WTC11 (cell line): ENCODE results near the gene PPP3R1. TPM values are rescaled to one million over a fixed set of nuclear protein-coding genes. Genes with fewer than 3 reads are reported as not detected.

Experiments used
- ATAC-seq: fragments of 200-7000 bp; cut with Tn5 transposase; 2 replicates; pipeline ENCODE4 v1.10.0; 2021; ENCODE audit warnings: mild to moderate bottlenecking, moderate library complexity
- CTCF ChIA-PET: fragments of 300-600 bp; sonication (Branson Sonifier 250); formaldehyde crosslinking; loops from one replicate; lab custom pipeline; 2021; ENCODE audit warnings: antibody characterized with exemption; lab: Charles Lee
- POLR2A ChIA-PET: fragments of 350-600 bp; sonication (Branson Sonifier 250); formaldehyde crosslinking; loops from one replicate; lab custom pipeline; 2021; ENCODE audit warnings: antibody characterized with exemption; lab: Charles Lee
- DNase-seq: peaks from one replicate; pipeline ENCODE4 v3.0.0; 2021; ENCODE audit warnings: low spot score
- H3K27ac Mint-ChIP-seq: 2 replicates; pipeline ENCODE4 v1.8.0; 2021; ENCODE audit warnings: mixed read lengths
- H3K27me3 Mint-ChIP-seq: 2 replicates; pipeline ENCODE4 v1.8.0; 2021; ENCODE audit warnings: low read depth, mild to moderate bottlenecking, moderate library complexity, mixed read lengths
- H3K36me3 Mint-ChIP-seq: 2 replicates; pipeline ENCODE4 v1.8.0; 2021; ENCODE audit warnings: mixed read lengths
- H3K4me1 Mint-ChIP-seq: 2 replicates; pipeline ENCODE4 v1.8.0; 2022; ENCODE audit warnings: mixed read lengths
- H3K4me3 Mint-ChIP-seq: 2 replicates; pipeline ENCODE4 v1.8.0; 2021; ENCODE audit warnings: mild to moderate bottlenecking, moderate library complexity, mixed read lengths
- H3K9me3 Mint-ChIP-seq: 2 replicates; pipeline ENCODE4 v1.8.0; 2021; ENCODE audit warnings: mixed read lengths
- AFF4 ChIP-seq: sonication (generic); formaldehyde crosslinking; IDR thresholded peaks from 2 replicates; pipeline ENCODE4 v1.8.1; 2023; ENCODE audit warnings: mild to moderate bottlenecking, missing genetic modification reagents, borderline replicate concordance
- ETV6 ChIP-seq: sonication (generic); formaldehyde crosslinking; IDR thresholded peaks from 2 replicates; pipeline ENCODE4 v1.8.1; 2022; ENCODE audit warnings: mild to moderate bottlenecking, missing genetic modification reagents
- GRHL2 ChIP-seq: fragments of 250-450 bp; sonication (Bioruptor Pico); IDR thresholded peaks from 2 replicates; pipeline ENCODE4 v1.8.0; 2022; ENCODE audit warnings: mild to moderate bottlenecking, moderate library complexity; ENCODE audit not compliant: insufficient replicate concordance, severe bottlenecking
- GTF2I ChIP-seq: fragments of 250-450 bp; sonication (Bioruptor Pico); conservative IDR thresholded peaks from 2 replicates; pipeline ENCODE4 v1.4.0; 2021; ENCODE audit warnings: mild to moderate bottlenecking
- HMGA2 ChIP-seq: fragments of 250-450 bp; sonication (Bioruptor Pico); IDR thresholded peaks from 2 replicates; pipeline ENCODE4 v1.4.0; 2021; ENCODE audit warnings: mild to moderate bottlenecking, moderate library complexity
- JAZF1 ChIP-seq: fragments of 250-450 bp; sonication (Bioruptor Pico); IDR thresholded peaks from 2 replicates; pipeline ENCODE4 v1.9.0; 2021; ENCODE audit warnings: moderate library complexity, mild to moderate bottlenecking, inconsistent platforms
- NFATC4 ChIP-seq: fragments of 250-450 bp; sonication (Bioruptor Pico); IDR thresholded peaks from 2 replicates; pipeline ENCODE4 v1.9.0; 2021; ENCODE audit warnings: mild to moderate bottlenecking
- NR3C1 ChIP-seq: sonication (generic); formaldehyde crosslinking; conservative IDR thresholded peaks from 2 replicates; pipeline ENCODE4 v1.8.1; 2023; ENCODE audit warnings: low read depth, mild to moderate bottlenecking, missing genetic modification reagents
- SMAD3 ChIP-seq: sonication (generic); formaldehyde crosslinking; IDR thresholded peaks from 2 replicates; pipeline ENCODE4 v1.8.0; 2022; ENCODE audit warnings: missing genetic modification reagents, mild to moderate bottlenecking, borderline replicate concordance
- SOX15 ChIP-seq: fragments of 250-450 bp; sonication (Bioruptor Pico); IDR thresholded peaks from 2 replicates; pipeline ENCODE4 v1.9.0; 2021; ENCODE audit warnings: mild to moderate bottlenecking
- TCF7 ChIP-seq: sonication (generic); formaldehyde crosslinking; IDR thresholded peaks from 2 replicates; pipeline ENCODE4 v1.8.0; 2022; ENCODE audit warnings: mild to moderate bottlenecking, low read depth, missing genetic modification reagents, moderate library complexity
- ZNF138 ChIP-seq: sonication (generic); formaldehyde crosslinking; conservative IDR thresholded peaks from 2 replicates; pipeline ENCODE4 v1.8.1; 2022; ENCODE audit warnings: mild to moderate bottlenecking, moderate library complexity, missing genetic modification reagents
- ZNF219 ChIP-seq: sonication (generic); formaldehyde crosslinking; IDR thresholded peaks from 2 replicates; pipeline ENCODE4 v1.8.0; 2023; ENCODE audit warnings: missing genetic modification reagents, mild to moderate bottlenecking, borderline replicate concordance
- ZNF396 ChIP-seq: fragments of 250-450 bp; sonication (Bioruptor Pico); IDR thresholded peaks from 2 replicates; pipeline ENCODE4 v1.8.0; 2021; ENCODE audit warnings: mild to moderate bottlenecking, moderate library complexity, borderline replicate concordance
- ZNF532 ChIP-seq: fragments of 250-450 bp; sonication (Bioruptor Pico); IDR thresholded peaks from 2 replicates; pipeline ENCODE4 v1.9.0; 2021; ENCODE audit warnings: mild to moderate bottlenecking, borderline replicate concordance
- ZNF671 ChIP-seq: fragments of 250-450 bp; sonication (Bioruptor Pico); IDR thresholded peaks from 2 replicates; pipeline ENCODE4 v1.8.0; 2021; ENCODE audit warnings: mild to moderate bottlenecking
- total RNA-seq: library from RNA; stranded (reverse); gene quantifications from 3 replicates; pipeline ENCODE4 v1.2.3, GENCODE V29; 2021
- TF ChIP-seq, protein P1 (sequence below): sonication (generic); formaldehyde crosslinking; IDR thresholded peaks from 2 replicates; pipeline ENCODE4 v1.8.0; 2022; ENCODE audit warnings: mild to moderate bottlenecking, missing genetic modification reagents
- TF ChIP-seq, protein P2 (sequence below): sonication (generic); formaldehyde crosslinking; IDR thresholded peaks from 2 replicates; pipeline ENCODE4 v1.8.1; 2022; ENCODE audit warnings: mild to moderate bottlenecking, missing genetic modification reagents, moderate library complexity, borderline replicate concordance
- TF ChIP-seq, protein P3 (sequence below): sonication (generic); formaldehyde crosslinking; IDR thresholded peaks from 2 replicates; pipeline ENCODE4 v1.8.0; 2022; ENCODE audit warnings: mild to moderate bottlenecking, missing genetic modification reagents
- TF ChIP-seq, protein P4 (sequence below): fragments of 250-450 bp; sonication (Bioruptor Pico); IDR thresholded peaks from 2 replicates; pipeline ENCODE4 v1.9.0; 2021; ENCODE audit warnings: moderate library complexity, mild to moderate bottlenecking, inconsistent platforms, borderline replicate concordance

Gene PPP3R1
- total RNA-seq, 1 experiment from 2014 or later = 61.4 TPM

DNA sequence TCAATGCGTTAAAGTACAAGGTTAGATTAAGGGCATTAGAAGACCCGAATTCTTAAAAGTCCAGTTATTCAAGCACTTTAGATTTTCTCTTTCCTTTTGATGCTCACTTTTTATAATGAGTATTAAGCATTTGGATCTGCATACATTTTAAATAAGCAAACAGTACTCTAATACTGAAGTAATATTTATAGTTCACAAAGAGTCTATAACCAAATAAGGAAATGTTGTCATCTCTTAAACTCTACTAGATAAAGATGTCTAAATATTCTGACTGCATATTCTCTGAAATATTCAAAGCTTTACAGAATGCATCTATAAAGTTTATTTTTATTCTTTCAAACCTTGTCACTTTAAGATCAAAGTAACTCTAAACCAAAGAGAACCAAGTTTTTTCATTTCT lies 25.5 kb downstream of the PPP3R1 start:
- Mint-ChIP-seq H3K4me1 (peaks cover 43% of the 10 kb centered on the region), H3K4me3 (no peak overlapping the region)
- ATAC-seq = no peak
- TF ChIP-seq SMAD3 = no peak
- TF ChIP-seq, protein P1, sequence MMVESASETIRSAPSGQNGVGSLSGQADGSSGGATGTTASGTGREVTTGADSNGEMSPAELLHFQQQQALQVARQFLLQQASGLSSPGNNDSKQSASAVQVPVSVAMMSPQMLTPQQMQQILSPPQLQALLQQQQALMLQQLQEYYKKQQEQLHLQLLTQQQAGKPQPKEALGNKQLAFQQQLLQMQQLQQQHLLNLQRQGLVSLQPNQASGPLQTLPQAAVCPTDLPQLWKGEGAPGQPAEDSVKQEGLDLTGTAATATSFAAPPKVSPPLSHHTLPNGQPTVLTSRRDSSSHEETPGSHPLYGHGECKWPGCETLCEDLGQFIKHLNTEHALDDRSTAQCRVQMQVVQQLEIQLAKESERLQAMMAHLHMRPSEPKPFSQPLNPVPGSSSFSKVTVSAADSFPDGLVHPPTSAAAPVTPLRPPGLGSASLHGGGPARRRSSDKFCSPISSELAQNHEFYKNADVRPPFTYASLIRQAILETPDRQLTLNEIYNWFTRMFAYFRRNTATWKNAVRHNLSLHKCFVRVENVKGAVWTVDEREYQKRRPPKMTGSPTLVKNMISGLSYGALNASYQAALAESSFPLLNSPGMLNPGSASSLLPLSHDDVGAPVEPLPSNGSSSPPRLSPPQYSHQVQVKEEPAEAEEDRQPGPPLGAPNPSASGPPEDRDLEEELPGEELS = no peak
- no peak for TF ChIP-seq ZNF671 (CRISPR knock-in tag)
- TF ChIP-seq NFATC4 (CRISPR knock-in tag) = no peak
- no peak for TF ChIP-seq ZNF396 (CRISPR knock-in tag)
- no peak for TF ChIP-seq ZNF532 (CRISPR knock-in tag)
- no peak for TF ChIP-seq GTF2I (CRISPR knock-in tag)
- no peak for TF ChIP-seq NR3C1
- TF ChIP-seq, protein P2, sequence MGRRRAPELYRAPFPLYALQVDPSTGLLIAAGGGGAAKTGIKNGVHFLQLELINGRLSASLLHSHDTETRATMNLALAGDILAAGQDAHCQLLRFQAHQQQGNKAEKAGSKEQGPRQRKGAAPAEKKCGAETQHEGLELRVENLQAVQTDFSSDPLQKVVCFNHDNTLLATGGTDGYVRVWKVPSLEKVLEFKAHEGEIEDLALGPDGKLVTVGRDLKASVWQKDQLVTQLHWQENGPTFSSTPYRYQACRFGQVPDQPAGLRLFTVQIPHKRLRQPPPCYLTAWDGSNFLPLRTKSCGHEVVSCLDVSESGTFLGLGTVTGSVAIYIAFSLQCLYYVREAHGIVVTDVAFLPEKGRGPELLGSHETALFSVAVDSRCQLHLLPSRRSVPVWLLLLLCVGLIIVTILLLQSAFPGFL (CRISPR knock-in tag) = no peak
- TF ChIP-seq AFF4 = no peak
- TF ChIP-seq, protein P3, sequence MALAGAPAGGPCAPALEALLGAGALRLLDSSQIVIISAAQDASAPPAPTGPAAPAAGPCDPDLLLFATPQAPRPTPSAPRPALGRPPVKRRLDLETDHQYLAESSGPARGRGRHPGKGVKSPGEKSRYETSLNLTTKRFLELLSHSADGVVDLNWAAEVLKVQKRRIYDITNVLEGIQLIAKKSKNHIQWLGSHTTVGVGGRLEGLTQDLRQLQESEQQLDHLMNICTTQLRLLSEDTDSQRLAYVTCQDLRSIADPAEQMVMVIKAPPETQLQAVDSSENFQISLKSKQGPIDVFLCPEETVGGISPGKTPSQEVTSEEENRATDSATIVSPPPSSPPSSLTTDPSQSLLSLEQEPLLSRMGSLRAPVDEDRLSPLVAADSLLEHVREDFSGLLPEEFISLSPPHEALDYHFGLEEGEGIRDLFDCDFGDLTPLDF = no peak
- TF ChIP-seq ETV6 (CRISPR knock-in tag) = no peak
- no peak for TF ChIP-seq ZNF138
- no peak for TF ChIP-seq HMGA2
- TF ChIP-seq SOX15 = no peak
- TF ChIP-seq, protein P4, sequence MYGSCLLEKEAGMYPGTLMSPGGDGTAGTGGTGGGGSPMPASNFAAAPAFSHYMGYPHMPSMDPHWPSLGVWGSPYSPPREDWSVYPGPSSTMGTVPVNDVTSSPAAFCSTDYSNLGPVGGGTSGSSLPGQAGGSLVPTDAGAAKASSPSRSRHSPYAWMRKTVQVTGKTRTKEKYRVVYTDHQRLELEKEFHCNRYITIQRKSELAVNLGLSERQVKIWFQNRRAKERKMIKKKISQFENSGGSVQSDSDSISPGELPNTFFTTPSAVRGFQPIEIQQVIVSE (CRISPR knock-in tag) = no peak
- no peak for TF ChIP-seq TCF7 (CRISPR knock-in tag)
- no peak for TF ChIP-seq ZNF219 (CRISPR knock-in tag)
- TF ChIP-seq JAZF1 = no peak
- no peak for TF ChIP-seq GRHL2 (CRISPR knock-in tag)
- TF ChIP-seq, all 79 proteins: peak for 0
- no peak for DNase-seq
- Mint-ChIP-seq H3K36me3 (no peaks in the 10 kb centered on the region), H3K9me3 (no peaks in the 10 kb centered on the region), H3K27me3 (no peaks in the 10 kb centered on the region), H3K27ac (no peak overlapping the region)
- ChIA-PET POLR2A (no interaction called here), CTCF (no interaction called here)
